Stimulated activated CD8-positive, alpha-beta memory T cell treated with anti-CD3 and anti-CD28 coated beads, Interleukin-12 subunit alpha, Interleukin-12 subunit beta, amount 100 ng/mL, for 24 hours (primary cell): ENCODE data around the gene RBMS3.

Experiments
- DNase-seq: peaks from one replicate; pipeline ENCODE4 v3.0.0-alpha.2; 2020; ENCODE audit errors: extremely low read depth

RBMS3 gene

DNA sequence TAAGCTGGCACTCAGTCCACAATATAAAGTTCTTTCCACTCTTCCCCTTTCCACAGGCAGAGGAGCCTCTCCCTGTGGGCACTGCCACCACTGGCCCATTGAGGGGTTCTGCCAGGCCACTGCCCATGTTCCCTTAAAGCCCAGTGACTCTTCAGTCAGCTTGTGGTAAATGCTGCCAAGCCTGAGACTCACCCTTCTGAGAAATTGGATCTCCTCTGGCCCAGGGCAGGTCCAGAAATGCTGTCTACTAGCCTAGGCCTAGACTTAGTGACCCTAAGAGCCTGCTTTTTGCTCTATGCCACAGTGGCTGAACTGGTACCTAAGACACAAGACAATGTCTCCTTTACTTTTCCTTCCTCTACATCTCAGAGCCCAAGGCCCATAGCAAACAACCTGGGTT is 295.8 kb downstream of the RBMS3 start:
- no peak for DNase-seq

- DNase-seq: no peak
Measured at GRCh38 chr3:29577250-29577649, 296.4 kb downstream of the RBMS3 start.

DNA sequence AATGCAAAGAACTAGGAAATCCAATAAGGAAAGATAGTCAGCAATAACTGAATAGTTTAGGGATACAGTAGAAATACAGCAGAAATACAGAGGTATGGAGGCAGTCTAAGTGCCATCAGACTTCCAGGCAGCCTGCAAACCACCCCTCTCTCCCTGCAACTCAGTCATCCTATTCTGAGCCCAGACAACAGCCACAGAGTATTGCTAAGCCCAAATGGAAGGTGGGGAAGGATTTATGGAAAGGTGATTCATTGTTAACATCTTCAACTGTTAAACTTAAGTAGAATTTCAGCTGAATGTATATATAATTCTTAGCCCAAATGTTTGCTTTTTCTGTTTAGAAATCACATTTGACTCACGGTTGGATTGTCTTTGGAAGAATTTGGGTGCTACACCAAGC is 300.4 kb downstream of the RBMS3 start:
- DNase-seq: no peak

DNA sequence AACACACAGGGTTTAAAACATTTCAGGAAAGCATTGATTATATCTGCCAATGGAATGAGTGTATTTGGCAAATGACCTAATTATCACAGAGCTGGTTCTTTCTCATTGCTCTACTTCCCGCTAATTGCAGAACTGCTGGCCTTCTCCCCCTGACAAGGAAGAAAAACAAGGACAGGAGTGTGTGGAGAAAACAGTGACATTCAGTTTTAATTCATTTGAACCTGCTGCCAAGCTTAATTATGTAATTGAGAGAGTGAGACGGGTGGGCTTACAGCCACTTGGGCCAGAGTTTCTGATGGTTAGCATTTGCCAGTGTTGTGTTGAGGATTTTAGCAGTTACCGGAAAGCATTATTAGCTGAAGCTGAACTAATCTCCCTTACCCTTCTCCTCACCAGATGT is 301.4 kb downstream of the RBMS3 start:
- no peak for DNase-seq

DNA sequence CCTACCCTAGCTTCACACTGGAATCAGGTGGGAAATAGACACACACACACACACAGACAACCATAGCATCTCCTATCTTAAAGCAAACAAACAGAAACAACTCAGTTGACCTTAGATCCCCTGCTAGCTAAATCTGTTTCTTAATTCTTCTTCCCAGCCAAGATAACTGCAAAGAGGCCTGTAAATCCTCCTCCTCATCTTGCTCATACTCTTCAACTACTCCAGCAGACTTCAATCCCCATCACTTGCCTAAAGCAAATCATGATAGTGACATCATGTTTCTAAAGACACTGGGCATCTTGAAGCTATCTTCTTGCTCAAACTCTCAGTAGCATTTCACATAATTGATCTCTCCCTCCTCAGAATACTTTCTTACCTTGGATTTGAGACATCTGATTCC is 303.0 kb downstream of the RBMS3 start:
- no peak for DNase-seq

- no peak for DNase-seq
Measured at GRCh38 chr3:29585368-29585767, 304.5 kb downstream of the RBMS3 start.

- no peak for DNase-seq
Measured at GRCh38 chr3:29587340-29587739, 306.5 kb downstream of the RBMS3 start.

- DNase-seq: no peak
Measured at GRCh38 chr3:29590012-29590411, 309.1 kb downstream of the RBMS3 start.

GRCh38 chr3:29590461-29590860 is 309.6 kb downstream of the RBMS3 start:
- DNase-seq: no peak

- no peak for DNase-seq
Measured at GRCh38 chr3:29591579-29591978, 310.7 kb downstream of the RBMS3 start.

GRCh38 chr3:29593802-29594201 is 312.9 kb downstream of the RBMS3 start:
- DNase-seq: no peak

GRCh38 chr3:29594261-29594660 is 313.4 kb downstream of the RBMS3 start:
- no peak for DNase-seq

DNA sequence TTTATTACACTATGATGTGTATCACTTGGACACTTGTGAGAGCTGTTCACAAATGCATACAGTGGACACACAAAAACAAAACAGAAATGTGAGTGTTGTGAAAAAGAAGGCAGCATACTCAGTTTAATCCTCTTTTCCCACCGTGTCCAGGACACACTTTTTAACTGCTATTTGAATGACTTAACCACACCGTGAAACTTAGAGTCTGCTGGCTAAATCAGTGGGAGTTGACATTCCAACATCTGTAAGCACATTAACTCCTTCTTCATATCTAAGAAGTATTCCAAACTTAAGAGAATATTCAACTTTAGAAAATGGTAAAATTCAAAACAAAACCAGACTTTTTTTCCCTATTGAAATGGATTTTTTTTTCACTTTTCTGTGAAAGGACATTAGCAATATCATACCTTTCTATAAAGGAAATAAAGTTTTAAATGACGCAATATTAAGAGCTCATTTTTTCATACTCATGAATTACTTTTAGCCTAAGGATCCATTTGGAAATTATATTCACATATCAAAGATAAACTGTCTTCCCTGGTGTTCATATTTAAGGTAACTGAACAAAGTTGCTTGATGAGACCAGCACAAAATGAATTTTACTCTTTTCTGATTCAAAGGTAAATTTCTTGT is 316.6 kb downstream of the RBMS3 start:
- DNase-seq: no peak

DNA sequence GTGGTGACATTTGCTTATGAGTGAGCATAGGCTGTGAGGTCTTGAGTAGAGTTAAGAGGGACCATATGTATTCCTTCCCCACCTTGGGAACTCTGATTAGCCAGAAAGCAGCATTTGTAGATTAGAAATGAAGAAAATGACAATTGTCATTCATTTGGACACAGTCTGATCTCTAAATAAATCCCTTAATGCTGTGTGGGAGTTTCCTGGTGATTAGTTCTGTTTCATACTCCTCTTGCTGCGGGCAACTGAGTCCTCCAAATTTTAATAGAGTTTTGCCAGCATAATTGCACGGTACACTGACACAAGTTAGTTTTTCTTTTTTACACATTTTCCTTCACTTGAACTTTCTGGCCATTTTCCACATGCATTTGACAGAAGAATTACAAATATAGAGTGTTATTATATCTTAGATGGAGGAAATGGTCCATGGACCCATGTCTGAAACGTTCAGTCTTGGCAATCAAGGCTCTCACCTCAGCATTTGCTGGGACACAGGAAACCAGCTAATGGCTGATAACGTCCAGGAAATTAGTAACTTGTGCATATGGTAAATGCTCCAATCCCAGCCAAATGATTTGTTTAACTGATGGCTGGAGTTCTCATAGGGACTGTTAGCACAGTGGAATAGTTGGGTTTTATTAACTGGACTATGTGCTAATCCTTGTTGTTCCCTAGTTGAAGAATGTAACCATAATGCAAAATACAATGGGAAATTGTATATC is 321.2 kb downstream of the RBMS3 start:
- DNase-seq: no peak

GRCh38 chr3:29605845-29606244 is 325.0 kb downstream of the RBMS3 start:
- no peak for DNase-seq

- no peak for DNase-seq
Measured at GRCh38 chr3:29606416-29606815, 325.5 kb downstream of the RBMS3 start.

DNA sequence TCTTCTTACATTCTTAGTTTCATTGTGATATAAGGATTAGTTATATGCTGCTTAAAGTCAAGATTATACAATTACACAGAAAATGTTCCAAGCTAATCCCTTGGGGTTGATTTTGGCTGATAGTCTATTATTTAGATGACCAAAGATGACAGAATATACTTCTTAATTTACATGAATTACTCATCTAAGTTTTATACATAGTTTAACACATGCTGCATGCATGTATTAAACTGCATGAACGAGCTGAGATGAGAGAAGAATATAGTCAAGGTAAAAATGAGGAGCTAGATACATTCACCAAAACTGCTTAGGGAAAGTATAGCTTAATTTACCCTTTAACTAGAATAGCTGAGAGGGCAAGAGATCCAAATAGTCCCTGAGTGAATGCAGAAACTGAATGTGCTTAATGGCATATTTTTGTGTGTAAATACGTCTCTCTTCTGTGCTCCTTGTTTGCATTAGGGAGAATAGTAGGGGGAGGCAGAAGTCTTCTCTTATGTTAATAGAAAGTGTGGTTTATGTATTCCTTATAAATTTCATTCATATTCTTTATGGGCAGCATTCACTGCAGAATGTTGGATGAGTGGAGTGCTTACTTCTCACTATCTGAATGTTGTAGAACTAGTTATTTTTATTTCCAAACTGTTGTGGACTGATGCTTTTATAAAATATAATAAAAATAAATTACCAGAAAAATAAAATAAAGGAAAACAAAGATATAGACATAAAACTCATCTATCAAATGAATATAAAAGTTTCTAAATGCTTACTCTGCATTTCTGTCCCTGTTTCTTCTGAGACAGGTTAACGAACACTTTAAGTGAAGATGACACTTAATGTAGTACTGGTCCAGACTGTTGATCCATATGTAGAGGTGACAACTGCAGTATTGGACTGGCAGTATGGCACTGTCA is 327.8 kb downstream of the RBMS3 start:
- DNase-seq: no peak

DNA sequence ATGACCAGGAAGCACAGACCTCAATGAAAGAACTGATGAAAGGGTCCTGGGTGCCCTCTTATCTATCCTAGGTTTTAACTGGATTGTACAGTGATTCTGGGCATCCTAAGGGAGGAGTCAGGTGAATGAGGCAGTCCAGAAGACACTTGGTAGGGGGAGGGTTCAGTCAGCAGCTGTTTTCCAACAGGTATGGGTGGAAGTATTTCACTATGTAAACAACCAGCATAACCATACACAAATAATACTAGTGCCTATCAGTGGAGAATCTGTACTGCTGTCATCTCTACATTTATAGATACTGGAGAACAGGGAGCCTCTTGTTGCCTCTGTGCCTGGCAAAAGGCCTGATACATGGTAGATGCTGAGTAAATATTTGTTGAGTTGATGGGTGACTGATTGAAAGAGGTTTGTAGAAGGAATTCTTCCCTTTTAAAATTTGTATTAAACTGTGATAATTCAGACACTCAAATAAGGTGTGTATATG is 328.5 kb downstream of the RBMS3 start:
- no peak for DNase-seq

DNA sequence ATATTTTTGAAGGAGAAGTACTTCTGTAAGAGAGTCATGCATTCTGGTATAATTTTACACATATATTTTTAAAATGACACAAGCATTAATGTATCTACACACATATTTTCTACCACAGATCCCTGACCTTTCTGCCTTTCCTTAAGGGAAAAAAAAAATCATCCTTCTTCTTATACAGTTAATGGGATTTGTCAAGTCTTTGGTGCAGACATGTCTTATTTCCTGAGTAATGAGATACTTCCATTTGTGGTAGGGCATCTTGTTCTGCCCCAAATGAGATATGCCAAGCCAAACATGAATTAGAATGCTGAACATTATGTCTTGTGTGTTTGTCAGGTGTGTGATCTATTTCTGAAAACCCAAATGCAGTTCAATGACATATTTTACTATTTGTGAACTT is 329.9 kb downstream of the RBMS3 start:
- DNase-seq: no peak

GRCh38 chr3:29611252-29611651 is 330.4 kb downstream of the RBMS3 start:
- DNase-seq: no peak

- DNase-seq: no peak
Measured at GRCh38 chr3:29612536-29612935, 331.7 kb downstream of the RBMS3 start.

DNA sequence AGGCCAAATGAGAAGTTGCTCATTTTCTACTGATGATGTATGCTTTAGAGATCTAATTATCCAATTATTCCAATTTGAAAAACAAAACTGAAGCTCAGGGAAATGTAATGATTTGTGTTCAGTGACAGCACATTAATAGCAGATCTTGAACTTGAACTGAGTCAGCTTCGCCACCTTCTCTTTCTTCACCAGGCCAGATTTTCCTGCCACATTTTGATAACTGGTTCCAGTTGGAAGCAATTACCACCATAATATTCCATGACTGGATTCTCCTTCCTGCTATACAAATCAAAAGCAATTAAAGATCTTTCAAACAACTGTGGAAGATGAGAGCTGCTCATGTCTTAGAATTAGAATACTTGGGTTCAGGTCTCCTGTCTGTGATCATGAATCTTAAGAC is 334.1 kb downstream of the RBMS3 start:
- no peak for DNase-seq
